Fibroblast of lung (primary cell): ENCODE data around the gene QSOX1. TPM values are rescaled to one million over a fixed set of nuclear protein-coding genes. Genes with fewer than 3 reads are reported as not detected.

Experiments
- DNase-seq, 2 donors: peaks; one replicate each; pipeline versions ENCODE4 v3.0.0 to v3.0.0-alpha.2; 2010; ENCODE audit warnings: low read depth in 2 of 2
- H2AFZ ChIP-seq: 2 replicates; pipeline ENCODE4 v1.5.1; 2012; ENCODE audit warnings: low read length, control low read depth, inconsistent platforms
- H3K27ac ChIP-seq: 2 replicates; pipeline ENCODE4 v1.5.1; 2011; ENCODE audit warnings: low read length, control low read depth; ENCODE audit not compliant: insufficient read depth
- H3K27me3 ChIP-seq: 2 replicates; pipeline ENCODE4 v1.5.1; 2011; ENCODE audit warnings: mild to moderate bottlenecking, low read length; ENCODE audit not compliant: control insufficient read depth, insufficient read depth
- H3K36me3 ChIP-seq: 2 replicates; pipeline ENCODE4 v1.5.1; 2011; ENCODE audit warnings: low read length; ENCODE audit not compliant: control insufficient read depth, insufficient read depth
- H3K4me1 ChIP-seq: 2 replicates; pipeline ENCODE4 v1.5.1; 2011; ENCODE audit warnings: low read length; ENCODE audit not compliant: control insufficient read depth, insufficient read depth; ENCODE audit errors: extremely low read depth
- H3K4me2 ChIP-seq: 2 replicates; pipeline ENCODE4 v1.5.1; 2011; ENCODE audit warnings: low read length, control low read depth; ENCODE audit not compliant: insufficient read depth; ENCODE audit errors: extremely low read depth
- H3K4me3 ChIP-seq, 4 experiments: fragments of 200-600 bp in 1 of 4; sonication (generic) in 1 of 4; replicated peaks in 1 of 4; 2 replicates each; pipeline ENCODE4 v1.5.1; 2011 to 2016; ENCODE audit warnings: low read length in 4 of 4, low read depth in 3 of 4, mild to moderate bottlenecking in 3 of 4, control low read depth in 2 of 4, inconsistent platforms in 1 of 4, mixed read lengths in 1 of 4; ENCODE audit not compliant: insufficient read depth in 1 of 4; ENCODE audit errors: control extremely low read depth in 1 of 4
- H3K79me2 ChIP-seq: 2 replicates; pipeline ENCODE4 v1.5.1; 2012; ENCODE audit warnings: mild to moderate bottlenecking, low read length, inconsistent platforms; ENCODE audit not compliant: control insufficient read depth, insufficient read depth
- H3K9ac ChIP-seq: 2 replicates; pipeline ENCODE4 v1.5.1; 2011; ENCODE audit warnings: mild to moderate bottlenecking, low read length, control low read depth; ENCODE audit not compliant: insufficient read depth
- H3K9me3 ChIP-seq: 2 replicates; pipeline ENCODE4 v1.5.1; 2012; ENCODE audit warnings: low read depth, low read length; ENCODE audit not compliant: control insufficient read depth, insufficient read depth
- H4K20me1 ChIP-seq: 2 replicates; pipeline ENCODE4 v1.5.1; 2011; ENCODE audit warnings: low read length; ENCODE audit not compliant: control insufficient read depth, insufficient read depth; ENCODE audit errors: extremely low read depth
- CTCF ChIP-seq, 2 donors: IDR thresholded peaks in 1 of 2; conservative IDR thresholded peaks in 1 of 2; 1 replicate in 1 of 2; 2 replicates in 1 of 2; pipeline ENCODE4 v1.5.1; 2011 to 2012; ENCODE audit warnings: low read length in 2 of 2, control low read depth in 1 of 2, inconsistent platforms in 1 of 2, low read depth in 1 of 2, mild to moderate bottlenecking in 1 of 2
- EZH2 ChIP-seq: IDR thresholded peaks from 2 replicates; pipeline ENCODE4 v1.5.1; 2012; ENCODE audit warnings: low read length, control low read depth, mild to moderate bottlenecking; ENCODE audit errors: missing control alignments
- polyA plus RNA-seq, 2 donors: library from polyadenylated mRNA; depleted of rRNA in 1 of 2; stranded (reverse) in 1 of 2; unstranded in 1 of 2; fragments of >200 nt; gene quantifications; 2 replicates each; pipeline ENCODE4 v1.2.1, GENCODE V29; 2011 to 2012; ENCODE audit warnings: missing spikeins in 1 of 2
- total RNA-seq: library from RNA; depleted of rRNA; stranded (reverse); fragments of >200 nt; gene quantifications from 2 replicates; pipeline ENCODE4 v1.2.1, GENCODE V29; 2014

The QSOX1 gene
- total and polyA plus RNA-seq, 2 donors (not counting 1 experiment from before 2014, with no cell fraction given), result 799 to 1,312 TPM

GRCh38 chr1:180169640-180170195, 15.0 kb downstream of the QSOX1 start:
- H4K20me1 ChIP-seq, result peaks cover 2% of the 10 kb centered on the region

DNA sequence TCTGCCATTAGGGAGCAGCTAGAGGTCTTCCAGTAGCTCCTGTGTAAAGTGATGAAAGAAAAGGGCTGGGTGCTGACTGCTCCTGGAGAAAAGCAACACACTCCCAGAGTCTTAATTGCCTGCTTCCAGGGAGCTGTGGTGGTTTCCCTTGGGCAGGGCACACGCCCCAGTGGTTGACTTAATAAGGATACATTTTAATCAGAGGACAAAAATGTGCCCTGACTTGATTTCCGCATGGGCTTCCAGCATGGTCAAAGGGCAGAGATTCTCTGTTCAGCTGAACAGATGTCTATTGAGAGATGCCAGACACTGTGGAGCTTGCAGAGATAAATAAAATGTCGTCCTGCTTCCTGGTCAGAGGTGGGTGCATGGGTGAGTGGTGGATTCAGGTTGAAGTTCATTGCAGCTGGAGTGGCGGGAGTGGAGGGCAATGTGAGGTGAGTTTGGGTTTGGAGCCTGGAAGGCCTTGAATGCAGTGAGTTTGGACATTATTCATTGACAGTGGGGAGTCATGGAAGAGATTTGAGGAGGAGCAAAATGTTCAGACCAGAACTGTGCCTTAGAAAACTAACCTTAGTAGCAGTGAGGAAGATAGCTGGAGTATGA, 16.0 kb downstream of the QSOX1 start:
- H3K27me3 ChIP-seq, result no peaks in the 10 kb centered on the region
- H3K4me3 ChIP-seq, result no peak overlapping the region
- no peaks in the 10 kb centered on the region for H4K20me1 ChIP-seq
- no peak overlapping the region for H3K9ac ChIP-seq
- H3K4me1 ChIP-seq, result peaks cover 10% of the 10 kb centered on the region
- no peak overlapping the region for H2AFZ ChIP-seq
- H3K79me2 ChIP-seq, result peaks cover 50% of the 10 kb centered on the region
- H3K9me3 ChIP-seq, result no peaks in the 10 kb centered on the region
- peaks cover 32% of the 10 kb centered on the region for H3K36me3 ChIP-seq
- no peak overlapping the region for H3K27ac ChIP-seq
- no peak overlapping the region for H3K4me2 ChIP-seq
- TF ChIP-seq EZH2 (no peak), CTCF (conservative IDR thresholded peaks at IDR 0.05 in 1 of 2, IDR thresholded peaks at IDR 0.05 in 1 of 2; ENCODE audit: low read depth in 1 of 2, low read length in 2 of 2) (no peak)
- no peak for DNase-seq

More at GRCh38 chr1:180169640-180170195, 15.0 kb downstream of the QSOX1 start:
- H3K4me2 ChIP-seq, result no peak overlapping the region
- H3K79me2 ChIP-seq, result peaks cover 60% of the 10 kb centered on the region
- H2AFZ ChIP-seq, result no peak overlapping the region
- TF ChIP-seq EZH2 (no peak), CTCF (conservative IDR thresholded peaks at IDR 0.05 in 1 of 2, IDR thresholded peaks at IDR 0.05 in 1 of 2; ENCODE audit: low read depth in 1 of 2, low read length in 2 of 2) (no peak)
- no peaks in the 10 kb centered on the region for H3K9me3 ChIP-seq
- H3K27ac ChIP-seq, result no peak overlapping the region
- H3K9ac ChIP-seq, result no peak overlapping the region
- no peak overlapping the region for H3K4me3 ChIP-seq
- H3K36me3 ChIP-seq, result peaks cover 36% of the 10 kb centered on the region
- peaks cover 10% of the 10 kb centered on the region for H3K4me1 ChIP-seq
- H3K27me3 ChIP-seq, result no peaks in the 10 kb centered on the region
- DNase-seq, result no peak

GRCh38 chr1:180171691-180172090, 17.0 kb downstream of the QSOX1 start:
- no peak overlapping the region for H3K27ac ChIP-seq
- peaks cover 36% of the 10 kb centered on the region for H3K36me3 ChIP-seq
- H3K4me1 ChIP-seq, result peaks cover 10% of the 10 kb centered on the region
- no peaks in the 10 kb centered on the region for H4K20me1 ChIP-seq
- no peaks in the 10 kb centered on the region for H3K27me3 ChIP-seq
- peaks cover 43% of the 10 kb centered on the region for H3K79me2 ChIP-seq
- H3K9ac ChIP-seq, result no peak overlapping the region
- DNase-seq, result no peak
- TF ChIP-seq EZH2 (no peak), CTCF (conservative IDR thresholded peaks at IDR 0.05 in 1 of 2, IDR thresholded peaks at IDR 0.05 in 1 of 2; ENCODE audit: low read depth in 1 of 2, low read length in 2 of 2) (no peak)
- no peak overlapping the region for H2AFZ ChIP-seq
- H3K4me3 ChIP-seq, result no peak overlapping the region
- H3K9me3 ChIP-seq, result no peaks in the 10 kb centered on the region
- H3K4me2 ChIP-seq, result no peak overlapping the region
